Measurements from ENCODE around the gene LSM4. TPM values are rescaled to one million over a fixed set of nuclear protein-coding genes. Genes with fewer than 3 reads are reported as not detected.

The LSM4 gene
- total and polyA plus RNA-seq, 2 donors (not counting 3 experiments of a cell fraction or from before 2014, with no cell fraction given) = 118 to 119 TPM

DNA sequence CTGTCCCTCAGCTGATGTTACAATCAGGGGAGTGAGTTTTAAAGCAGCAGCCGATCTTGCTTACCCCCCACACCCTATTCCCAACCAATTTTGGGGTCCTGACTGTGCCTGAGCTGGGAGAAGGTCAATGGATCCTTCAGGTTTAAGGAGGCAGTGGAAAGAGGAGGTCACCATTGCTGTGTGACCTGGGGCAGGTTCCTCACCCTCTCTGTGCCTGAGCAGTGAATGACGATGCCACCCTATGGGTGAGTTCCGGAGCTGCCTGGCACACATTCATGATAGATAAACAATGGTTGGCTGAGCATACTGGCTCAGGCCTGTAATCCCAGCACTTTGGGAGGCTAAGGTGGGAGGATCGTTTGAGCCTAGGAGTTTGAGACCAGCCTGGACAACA is 21.2 kb downstream of the LSM4 start:
- Histone ChIP-seq H3K4me3 (replicated peaks in 1 of 3; ENCODE audit: insufficient read depth in 1 of 3, low read depth in 1 of 3, low read length in 3 of 3) (no peak overlapping the region), H3K4me2 (ENCODE audit: insufficient read depth, low read length) (no peak overlapping the region), H3K27ac (ENCODE audit: insufficient read depth, low read depth, low read length) (no peak overlapping the region), H3K9me3 (replicated peaks; ENCODE audit: control insufficient read depth, insufficient read depth, low read length) (no peaks in the 10 kb centered on the region), H3K79me2 (ENCODE audit: control insufficient read depth, insufficient read depth, low read length) (no peaks in the 10 kb centered on the region), H3K9me1 (replicated peaks; ENCODE audit: control insufficient read depth, extremely low read depth, insufficient read depth, low read length) (no peaks in the 10 kb centered on the region), H2AFZ (ENCODE audit: low read depth, low read length) (no peak overlapping the region), H4K20me1 (replicated peaks; ENCODE audit: control insufficient read depth, extremely low read depth, insufficient read depth, low read length) (no peaks in the 10 kb centered on the region), H3K4me1 (ENCODE audit: control insufficient read depth, extremely low read depth, insufficient read depth, low read length) (peaks cover 21% of the 10 kb centered on the region), H3K36me3 (ENCODE audit: control insufficient read depth in 2 of 2, extremely low read depth in 1 of 2, insufficient read depth in 2 of 2, low read length in 2 of 2) (no peaks in the 10 kb centered on the region), H3K9ac (replicated peaks; ENCODE audit: extremely low read depth, insufficient read depth, low read length) (no peak overlapping the region), H3K27me3 (ENCODE audit: control insufficient read depth in 2 of 2, insufficient read depth in 2 of 2, low read length in 2 of 2) (no peaks in the 10 kb centered on the region)
- FAIRE-seq = no peak
- no TSS peak for BruUV-seq (replicated peaks)
- CTCF ChIA-PET = interaction anchor here (1.3 to 1.6 kb wide), 6 partner anchors 17 to 27 kb away, joined by 3 to 9 read pairs (median 6); partner anchors contain the start of genes JUND and LSM4
- dilution Hi-C loops (cut with MboI; ENCODE audit: extremely low pct_ligation_motif_present, low sequenced_read_pairs) = no loop called here
- no peak for TF ChIP-seq GATA2 (IDR thresholded peaks at IDR 0.05; ENCODE audit: insufficient read depth, insufficient read length, low read depth, low read length)
- TF ChIP-seq JUN (IDR thresholded peaks at IDR 0.05; ENCODE audit: borderline replicate concordance, insufficient read depth, insufficient read length, low read depth) = no peak
- TF ChIP-seq, protein P1, sequence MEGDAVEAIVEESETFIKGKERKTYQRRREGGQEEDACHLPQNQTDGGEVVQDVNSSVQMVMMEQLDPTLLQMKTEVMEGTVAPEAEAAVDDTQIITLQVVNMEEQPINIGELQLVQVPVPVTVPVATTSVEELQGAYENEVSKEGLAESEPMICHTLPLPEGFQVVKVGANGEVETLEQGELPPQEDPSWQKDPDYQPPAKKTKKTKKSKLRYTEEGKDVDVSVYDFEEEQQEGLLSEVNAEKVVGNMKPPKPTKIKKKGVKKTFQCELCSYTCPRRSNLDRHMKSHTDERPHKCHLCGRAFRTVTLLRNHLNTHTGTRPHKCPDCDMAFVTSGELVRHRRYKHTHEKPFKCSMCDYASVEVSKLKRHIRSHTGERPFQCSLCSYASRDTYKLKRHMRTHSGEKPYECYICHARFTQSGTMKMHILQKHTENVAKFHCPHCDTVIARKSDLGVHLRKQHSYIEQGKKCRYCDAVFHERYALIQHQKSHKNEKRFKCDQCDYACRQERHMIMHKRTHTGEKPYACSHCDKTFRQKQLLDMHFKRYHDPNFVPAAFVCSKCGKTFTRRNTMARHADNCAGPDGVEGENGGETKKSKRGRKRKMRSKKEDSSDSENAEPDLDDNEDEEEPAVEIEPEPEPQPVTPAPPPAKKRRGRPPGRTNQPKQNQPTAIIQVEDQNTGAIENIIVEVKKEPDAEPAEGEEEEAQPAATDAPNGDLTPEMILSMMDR (IDR thresholded peaks at IDR 0.05; ENCODE audit: extremely low read depth in 1 of 2, insufficient read depth in 1 of 2, low read depth in 1 of 2, low read length in 2 of 2) = no peak
- TF ChIP-seq MYC (IDR thresholded peaks at IDR 0.05; ENCODE audit: low read depth, low read length) = no peak
- POLR2A ChIA-PET = interaction anchor here (0.9 to 5.3 kb wide), 2 partner anchors 9 to 21 kb away, joined by 3 to 73 read pairs; partner anchors contain the start of gene JUND
- no peak for DNase-seq (ENCODE audit: low read depth, low spot score)
- intact Hi-C loops (cut with micrococcal nuclease) = no loop called here
